NCI-H345 treated with DMSO at 0.1 percent for 48 hours (cell line): ENCODE data around the gene EMILIN1.

Experiments
- DNase-seq: peaks from one replicate; lab custom pipeline; 2025; ENCODE audit not compliant: unreplicated experiment; lab: John Stamatoyannopoulos, UW

EMILIN1 gene

DNA sequence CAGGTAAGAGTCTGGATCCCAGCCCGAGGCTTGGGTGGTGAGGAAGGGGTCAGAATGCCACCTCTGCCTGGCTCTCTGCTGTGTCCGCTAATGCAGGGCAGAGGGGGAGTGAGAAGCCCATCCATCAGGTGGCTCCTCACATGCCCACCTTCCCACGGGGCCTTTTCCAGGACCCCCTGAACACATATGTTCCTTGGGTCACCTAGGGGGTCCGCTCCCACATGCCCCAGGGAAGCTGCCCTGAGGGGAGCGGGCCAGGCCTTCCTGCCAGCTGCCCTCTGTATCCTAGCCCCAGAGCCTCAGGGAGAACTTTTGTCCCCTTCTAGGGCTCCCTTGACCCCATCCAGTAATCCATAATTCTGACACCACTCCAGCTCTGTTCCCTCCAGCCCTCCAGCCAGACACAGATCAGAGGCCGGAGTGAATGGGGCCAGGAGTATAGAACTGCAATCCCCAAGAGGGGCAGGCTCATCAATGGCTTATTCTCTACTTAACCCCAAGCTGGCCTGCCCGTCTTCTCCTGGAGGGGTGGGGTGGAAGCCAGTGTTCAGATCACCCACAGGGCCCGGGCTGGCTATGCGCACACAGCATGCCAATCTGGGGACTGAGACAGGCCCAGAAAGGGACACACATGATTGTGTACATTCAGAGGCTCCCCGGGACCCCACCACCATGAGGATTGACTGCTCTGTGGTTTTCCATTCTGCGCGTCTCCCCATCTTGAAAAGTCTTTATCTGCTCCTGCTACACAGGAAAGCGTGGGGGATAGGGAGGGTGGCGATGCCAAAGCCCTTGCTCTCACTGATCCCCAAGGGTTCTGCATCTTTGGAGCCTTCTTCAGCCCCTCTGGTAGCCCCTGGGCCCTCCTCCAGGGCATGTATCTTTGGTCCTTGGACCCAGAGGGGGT, 1.1 kb downstream of the EMILIN1 start:
- no peak for DNase-seq

DNA sequence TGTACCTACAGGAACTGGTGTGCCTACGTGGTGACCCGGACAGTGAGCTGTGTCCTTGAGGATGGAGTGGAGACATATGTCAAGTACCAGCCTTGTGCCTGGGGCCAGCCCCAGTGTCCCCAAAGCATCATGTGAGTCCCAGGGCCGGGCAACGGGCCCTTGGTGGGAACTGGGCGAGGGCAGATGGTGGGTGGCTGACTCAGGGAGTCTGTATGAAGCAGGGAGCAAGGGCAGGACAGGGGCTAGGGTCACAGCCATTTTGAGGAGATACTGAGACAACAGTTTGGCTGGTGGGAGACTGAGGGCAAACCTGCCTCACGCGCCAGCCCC, 1.7 kb downstream of the EMILIN1 start:
- no peak for DNase-seq

DNA sequence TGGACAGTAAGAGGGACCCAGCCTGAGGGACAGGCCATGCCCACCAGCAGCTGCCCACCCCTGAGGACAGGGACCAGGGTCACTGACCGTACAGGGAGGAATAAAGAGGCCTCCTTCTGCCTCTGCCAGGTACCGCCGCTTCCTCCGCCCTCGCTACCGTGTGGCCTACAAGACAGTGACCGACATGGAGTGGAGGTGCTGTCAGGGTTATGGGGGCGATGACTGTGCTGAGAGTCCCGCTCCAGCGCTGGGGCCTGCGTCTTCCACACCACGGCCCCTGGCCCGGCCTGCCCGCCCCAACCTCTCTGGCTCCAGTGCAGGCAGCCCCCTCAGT, 2.2 kb downstream of the EMILIN1 start:
- no peak for DNase-seq

DNA sequence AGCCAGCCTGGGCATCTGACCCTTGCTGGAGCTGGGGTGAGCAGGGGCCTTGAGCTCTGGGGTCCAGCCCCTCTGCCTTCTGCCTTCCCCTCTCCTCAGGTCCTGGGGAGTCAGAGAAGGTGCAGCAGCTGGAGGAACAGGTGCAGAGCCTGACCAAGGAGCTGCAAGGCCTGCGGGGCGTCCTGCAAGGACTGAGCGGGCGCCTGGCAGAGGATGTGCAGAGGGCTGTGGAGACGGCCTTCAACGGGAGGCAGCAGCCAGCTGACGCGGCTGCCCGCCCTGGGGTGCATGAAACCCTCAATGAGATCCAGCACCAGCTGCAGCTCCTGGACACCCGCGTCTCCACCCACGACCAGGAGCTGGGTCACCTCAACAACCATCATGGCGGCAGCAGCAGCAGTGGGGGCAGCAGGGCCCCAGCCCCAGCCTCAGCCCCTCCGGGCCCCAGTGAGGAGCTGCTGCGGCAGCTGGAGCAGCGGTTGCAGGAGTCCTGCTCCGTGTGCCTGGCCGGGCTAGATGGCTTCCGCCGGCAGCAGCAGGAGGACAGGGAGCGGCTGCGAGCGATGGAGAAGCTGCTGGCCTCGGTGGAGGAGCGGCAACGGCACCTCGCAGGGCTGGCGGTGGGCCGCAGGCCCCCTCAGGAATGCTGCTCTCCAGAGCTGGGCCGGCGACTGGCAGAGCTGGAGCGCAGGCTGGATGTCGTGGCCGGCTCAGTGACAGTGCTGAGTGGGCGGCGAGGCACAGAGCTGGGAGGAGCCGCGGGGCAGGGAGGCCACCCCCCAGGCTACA, 3.8 kb downstream of the EMILIN1 start:
- no peak for DNase-seq

DNA sequence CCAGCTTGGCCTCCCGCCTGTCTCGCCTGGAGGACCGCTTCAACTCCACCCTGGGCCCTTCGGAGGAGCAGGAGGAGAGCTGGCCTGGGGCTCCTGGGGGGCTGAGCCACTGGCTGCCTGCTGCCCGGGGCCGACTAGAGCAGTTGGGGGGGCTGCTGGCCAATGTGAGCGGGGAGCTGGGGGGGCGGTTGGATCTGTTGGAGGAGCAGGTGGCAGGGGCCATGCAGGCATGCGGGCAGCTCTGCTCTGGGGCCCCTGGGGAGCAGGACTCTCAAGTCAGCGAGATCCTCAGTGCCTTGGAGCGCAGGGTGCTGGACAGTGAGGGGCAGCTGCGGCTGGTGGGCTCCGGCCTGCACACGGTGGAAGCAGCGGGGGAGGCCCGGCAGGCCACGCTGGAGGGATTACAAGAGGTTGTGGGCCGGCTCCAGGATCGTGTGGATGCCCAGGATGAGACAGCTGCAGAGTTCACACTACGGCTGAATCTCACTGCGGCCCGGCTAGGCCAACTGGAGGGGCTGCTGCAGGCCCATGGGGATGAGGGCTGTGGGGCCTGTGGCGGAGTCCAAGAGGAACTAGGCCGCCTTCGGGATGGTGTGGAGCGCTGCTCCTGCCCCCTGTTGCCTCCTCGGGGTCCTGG, 4.5 kb downstream of the EMILIN1 start:
- DNase-seq: no peak

DNA sequence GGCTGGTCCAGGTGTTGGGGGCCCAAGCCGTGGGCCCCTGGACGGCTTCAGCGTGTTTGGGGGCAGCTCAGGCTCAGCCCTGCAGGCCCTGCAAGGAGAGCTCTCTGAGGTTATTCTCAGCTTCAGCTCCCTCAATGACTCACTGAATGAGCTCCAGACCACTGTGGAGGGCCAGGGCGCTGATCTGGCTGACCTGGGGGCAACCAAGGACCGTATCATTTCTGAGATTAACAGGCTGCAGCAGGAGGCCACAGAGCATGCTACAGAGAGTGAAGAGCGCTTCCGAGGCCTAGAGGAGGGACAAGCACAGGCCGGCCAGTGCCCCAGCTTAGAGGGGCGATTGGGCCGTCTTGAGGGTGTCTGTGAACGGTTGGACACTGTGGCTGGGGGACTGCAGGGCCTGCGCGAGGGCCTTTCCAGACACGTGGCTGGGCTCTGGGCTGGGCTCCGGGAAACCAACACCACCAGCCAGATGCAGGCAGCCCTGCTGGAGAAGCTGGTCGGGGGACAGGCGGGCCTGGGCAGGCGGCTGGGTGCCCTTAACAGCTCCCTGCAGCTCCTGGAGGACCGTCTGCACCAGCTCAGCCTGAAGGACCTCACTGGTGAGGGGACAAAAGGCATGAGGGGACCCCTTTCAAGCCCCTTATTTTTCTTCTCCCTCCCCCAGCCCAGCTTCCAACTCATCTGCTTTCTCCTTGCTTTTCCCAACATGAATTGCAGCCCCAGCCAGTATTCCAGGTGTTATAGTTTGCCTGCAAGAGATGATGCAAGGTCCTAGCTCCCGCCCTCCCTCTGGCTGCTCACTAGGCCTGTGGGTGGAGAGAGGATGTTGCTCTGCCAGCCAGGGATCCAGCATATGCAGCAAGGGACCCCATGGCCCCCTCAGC, 5.2 kb downstream of the EMILIN1 start:
- DNase-seq: no peak

DNA sequence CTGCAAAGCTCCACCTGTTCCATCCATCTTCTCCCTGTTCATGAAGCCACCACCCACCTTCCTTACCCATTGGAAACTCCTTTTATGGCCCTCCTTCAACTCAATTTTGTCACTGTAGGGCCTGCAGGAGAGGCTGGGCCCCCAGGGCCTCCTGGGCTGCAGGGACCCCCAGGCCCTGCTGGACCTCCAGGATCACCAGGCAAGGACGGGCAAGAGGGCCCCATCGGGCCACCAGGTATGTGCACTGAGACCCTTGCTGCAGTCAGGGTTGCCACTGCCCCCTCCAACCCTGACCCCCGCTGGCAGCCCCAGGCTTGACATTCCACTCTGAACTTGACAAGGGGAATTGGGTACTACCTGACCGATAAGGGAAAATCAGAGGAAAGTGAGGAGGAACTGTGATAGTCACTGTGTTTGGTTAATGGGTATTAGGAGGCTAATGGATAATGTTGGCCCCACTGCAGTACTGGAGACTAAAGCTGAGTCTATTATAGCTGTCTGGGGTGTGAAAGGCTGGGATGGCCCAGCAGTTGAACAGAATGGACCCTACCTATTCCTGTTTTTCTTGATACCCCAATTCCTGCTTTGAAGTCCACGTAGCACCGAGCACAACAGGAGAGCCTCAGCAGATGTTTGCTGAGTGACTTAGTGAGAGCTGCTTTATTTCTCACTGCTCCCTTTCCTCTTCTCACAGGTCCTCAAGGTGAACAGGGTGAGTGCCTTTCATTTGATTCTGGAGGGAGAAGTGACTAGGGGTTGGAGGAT, 6.1 kb downstream of the EMILIN1 start:
- DNase-seq: no peak

DNA sequence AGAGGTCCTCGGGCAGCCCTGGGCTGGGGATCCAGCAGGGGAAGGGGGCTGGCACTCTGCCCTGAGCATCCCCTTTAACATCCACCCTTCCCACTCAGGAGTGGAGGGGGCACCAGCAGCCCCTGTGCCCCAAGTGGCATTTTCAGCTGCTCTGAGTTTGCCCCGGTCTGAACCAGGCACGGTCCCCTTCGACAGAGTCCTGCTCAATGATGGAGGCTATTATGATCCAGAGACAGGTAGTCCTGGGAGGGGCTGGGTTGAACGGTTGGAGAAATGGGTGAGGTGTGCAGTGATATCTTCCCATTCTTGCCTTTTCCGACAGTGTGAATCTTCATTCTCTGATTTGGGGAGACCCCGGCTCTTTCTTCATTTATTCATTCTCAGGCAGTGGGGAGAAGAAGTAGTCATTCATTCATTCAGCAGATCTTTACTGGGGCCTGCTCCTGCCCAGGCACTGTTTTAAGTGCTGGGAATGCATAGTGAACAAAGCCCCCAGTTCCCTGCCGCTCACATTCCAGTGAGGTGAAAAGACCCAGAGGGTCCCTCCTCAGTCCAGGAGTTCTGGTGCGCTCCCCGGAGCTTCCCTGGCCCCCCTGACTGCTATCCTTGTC, 6.8 kb downstream of the EMILIN1 start:
- DNase-seq: no peak

DNA sequence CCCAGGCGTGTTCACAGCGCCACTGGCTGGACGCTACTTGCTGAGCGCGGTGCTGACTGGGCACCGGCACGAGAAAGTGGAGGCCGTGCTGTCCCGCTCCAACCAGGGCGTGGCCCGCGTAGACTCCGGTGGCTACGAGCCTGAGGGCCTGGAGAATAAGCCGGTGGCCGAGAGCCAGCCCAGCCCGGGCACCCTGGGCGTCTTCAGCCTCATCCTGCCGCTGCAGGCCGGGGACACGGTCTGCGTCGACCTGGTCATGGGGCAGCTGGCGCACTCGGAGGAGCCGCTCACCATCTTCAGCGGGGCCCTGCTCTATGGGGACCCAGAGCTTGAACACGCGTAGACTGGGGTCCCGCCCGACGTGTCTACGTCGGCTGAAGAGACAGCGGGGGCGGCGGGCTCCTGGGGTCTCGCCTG, 7.3 kb downstream of the EMILIN1 start:
- peak; percentile 16 for DNase-seq

DNA sequence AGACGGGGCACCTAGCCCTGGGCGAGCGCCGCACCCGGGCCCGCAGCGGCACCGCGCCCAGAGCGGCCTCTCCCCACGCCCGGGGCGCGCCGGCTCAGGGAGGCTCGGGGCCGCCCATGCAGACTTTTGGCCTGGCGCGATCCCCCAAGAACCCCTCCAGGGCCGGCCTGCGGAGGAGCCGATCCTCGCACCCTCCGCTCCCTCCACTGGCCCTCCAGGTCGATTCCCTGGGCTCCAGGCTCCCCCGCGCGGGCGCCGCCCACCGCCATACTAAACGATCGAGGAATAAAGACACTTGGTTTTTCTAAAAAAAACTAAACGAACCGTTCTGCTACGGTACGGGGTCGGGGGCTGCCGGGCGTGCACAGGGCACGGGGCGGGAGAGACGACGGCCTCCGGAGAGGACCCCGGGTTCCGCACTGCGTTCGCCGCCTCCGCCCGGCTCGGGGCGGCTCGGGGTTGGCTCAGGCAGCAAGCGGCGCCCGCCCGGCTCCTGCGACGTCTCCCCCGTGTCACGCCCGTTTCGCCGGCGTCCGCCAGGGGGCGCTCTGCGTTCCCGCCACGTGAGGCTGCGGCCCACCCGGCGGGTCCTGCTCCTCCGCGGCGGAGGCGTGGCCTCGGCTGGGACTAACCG, 7.8 kb downstream of the EMILIN1 start:
- DNase-seq: peak; percentile 92

DNA sequence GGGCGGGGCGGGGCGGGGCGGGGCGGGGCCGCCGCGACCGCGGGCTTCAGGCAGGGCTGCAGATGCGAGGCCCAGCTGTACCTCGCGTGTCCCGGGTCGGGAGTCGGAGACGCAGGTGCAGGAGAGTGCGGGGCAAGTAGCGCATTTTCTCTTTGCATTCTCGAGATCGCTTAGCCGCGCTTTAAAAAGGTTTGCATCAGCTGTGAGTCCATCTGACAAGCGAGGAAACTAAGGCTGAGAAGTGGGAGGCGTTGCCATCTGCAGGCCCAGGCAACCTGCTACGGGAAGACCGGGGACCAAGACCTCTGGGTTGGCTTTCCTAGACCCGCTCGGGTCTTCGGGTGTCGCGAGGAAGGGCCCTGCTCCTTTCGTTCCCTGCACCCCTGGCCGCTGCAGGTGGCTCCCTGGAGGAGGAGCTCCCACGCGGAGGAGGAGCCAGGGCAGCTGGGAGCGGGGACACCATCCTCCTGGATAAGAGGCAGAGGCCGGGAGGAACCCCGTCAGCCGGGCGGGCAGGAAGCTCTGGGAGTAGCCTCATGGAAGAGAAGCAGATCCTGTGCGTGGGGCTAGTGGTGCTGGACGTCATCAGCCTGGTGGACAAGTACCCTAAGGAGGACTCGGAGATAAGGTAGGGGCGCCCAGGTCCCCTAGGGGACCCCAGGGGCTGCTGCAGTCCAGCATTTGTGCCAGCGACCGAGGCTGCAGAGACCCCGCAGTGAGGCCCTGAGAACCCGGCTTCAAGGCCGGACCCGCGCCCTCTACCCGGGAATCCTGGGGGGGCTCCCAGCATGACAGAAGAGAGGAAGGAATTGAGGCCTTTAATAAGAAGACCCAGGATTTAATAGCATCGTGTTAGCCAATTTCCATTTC, 8.5 kb downstream of the EMILIN1 start, which contains the start of gene KHK:
TSS of gene KHK (plus strand) at position 49 of the 870 bp plus-strand sequence. CDS start at position 537, 488 bp downstream.
- peak; percentile 70 for DNase-seq

DNA sequence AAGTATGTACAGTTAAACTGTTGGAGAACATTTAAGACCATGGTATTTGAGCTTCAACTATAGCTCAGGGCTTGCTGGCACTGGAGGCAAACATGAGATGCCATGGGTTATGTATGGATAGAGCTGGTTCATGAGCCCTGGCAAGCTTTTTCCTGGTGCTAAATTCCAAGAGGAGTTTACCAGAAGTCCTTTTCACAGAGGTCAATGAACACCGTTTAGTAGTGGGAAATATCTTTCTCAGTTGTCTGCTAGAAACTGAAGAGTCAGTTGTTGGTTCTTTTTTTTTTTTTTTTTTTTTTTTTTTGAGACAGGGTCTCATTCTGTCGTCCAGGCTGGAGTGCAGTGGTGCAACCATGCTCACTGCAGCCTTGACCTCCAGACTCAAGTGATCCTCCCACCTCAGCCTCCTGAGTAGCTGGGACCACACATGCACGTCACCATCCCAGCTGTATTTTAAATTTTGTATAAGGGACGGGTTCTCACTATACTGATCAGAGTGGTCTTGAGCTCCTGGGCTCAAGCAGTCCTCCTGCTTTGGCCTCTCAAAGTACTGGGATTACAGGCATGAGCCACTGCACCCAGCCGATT, 9.5 kb downstream of the EMILIN1 start:
- no peak for DNase-seq

DNA sequence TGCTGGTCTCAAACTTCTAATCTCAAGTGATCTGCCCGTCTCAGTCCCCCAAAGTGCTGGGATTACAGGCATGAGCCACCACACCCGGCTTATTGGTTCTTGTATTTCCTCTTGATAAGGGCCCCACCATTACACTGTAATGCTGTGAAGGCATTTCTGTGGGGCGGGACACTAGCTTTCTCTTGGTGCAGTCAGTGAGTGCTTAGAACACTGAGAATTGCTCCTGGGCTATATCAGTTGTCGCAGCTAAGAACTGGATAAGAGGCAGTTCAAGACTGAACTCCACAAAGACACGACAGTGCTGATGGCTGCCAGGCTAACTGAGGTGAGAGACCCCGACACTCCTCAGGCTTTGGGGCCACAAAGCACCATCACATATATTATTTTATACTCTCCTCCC, 10.2 kb downstream of the EMILIN1 start:
- no peak for DNase-seq

DNA sequence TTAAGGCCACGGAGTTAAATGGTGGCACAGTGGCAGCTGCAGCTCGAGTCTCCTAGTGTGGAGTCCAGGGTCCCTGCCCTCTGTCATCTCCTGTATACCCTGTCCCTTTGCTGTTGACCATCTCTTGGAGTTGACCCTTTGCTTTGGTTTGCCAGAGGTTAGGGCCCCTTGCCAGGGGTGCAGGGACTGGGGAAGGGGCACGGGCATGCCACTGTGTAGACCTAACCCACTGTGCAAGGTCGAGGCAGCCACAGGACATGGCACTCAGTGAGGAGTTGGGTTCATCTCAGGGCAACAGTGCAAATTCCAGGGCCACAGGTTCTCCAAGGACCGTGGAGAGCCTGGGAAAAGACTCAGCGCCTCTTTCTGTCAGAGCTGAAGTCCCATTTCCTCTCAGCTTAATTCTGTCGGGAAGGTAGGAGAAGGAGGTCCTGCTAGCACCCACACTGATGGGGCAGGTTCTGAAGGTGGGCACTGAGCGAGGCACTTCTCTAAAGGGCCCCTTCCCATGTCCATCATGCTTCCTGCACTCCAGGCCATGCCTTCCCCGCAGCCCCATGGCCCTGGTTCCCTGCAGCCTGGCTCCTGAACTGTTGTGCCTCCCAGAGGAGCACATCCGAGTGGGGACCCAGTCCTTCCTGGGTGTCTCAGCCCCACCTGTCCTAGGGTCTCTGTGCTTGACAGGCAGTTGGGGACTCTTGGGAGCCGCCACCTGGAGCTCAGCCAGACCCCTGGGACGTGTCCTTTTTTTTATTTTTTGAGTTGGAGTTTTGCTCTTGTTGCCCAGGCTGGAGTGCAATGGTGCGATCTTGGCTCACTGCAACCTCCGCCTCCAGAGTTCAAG, 10.9 kb downstream of the EMILIN1 start:
- no peak for DNase-seq

DNA sequence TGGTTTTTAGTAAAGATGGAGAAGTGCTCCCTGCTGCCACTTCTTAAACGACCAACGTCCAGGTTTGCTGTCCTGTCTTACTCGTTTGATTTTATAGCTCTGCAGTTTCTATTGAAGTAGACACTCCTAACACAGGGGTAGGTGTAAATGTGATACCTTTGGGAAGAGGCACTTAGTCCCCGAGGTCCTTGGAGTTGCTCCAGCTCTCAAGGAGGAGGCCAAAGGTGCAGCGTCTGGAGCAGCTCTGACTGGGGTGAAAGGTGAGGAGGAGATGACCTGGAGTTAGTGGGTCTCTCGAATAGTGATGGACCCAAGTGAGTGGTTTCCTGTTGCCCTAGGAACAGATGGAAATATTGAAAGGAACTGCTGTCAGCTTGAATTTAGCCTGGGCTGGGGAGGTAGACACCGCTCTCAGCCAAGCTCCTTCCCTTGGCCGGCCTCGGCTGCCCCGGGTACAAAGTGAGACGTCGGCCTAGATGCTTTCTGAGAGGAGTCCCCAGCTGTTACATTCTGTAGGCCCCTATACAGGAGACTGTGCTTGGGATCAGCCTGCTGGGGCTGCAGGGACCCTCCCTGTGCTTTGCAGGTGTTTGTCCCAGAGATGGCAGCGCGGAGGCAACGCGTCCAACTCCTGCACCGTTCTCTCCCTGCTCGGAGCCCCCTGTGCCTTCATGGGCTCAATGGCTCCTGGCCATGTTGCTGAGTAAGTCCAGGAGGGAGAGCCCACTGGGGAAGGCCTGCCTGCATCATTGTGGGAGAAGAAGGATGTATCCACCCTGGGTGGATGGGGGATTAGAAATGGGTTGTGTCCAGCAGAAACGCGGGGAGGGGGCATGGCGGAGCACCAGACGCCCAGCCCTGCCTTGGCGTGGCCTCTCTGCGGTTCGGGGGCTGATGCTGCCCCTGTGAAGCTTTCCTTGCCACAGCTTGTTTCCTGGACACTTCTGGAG, 13.6 kb downstream of the EMILIN1 start:
- no peak for DNase-seq
